SK-N-SH treated with all-trans-retinoic acid at 6 μM for 48 hours (cell line): ENCODE results near the gene SULT1B1.
A peak's percentile ranks its signal among the peaks of the same experiment; 100 is the strongest.
"Not testable (repeated sequence)": the region's sequence is repeated elsewhere in the genome, so short reads cannot be mapped to it uniquely, and the experiment has no call there.

Source experiments
- ATAC-seq: fragments of 200-7000 bp; cut with Tn5 transposase; 3 replicates; pipeline ENCODE4 v1.9.1; 2020; ENCODE audit warnings: mild to moderate bottlenecking, moderate library complexity
- ARNTL ChIP-seq: fragments of 450-650 bp; formaldehyde crosslinking; IDR thresholded peaks from 2 replicates; pipeline ENCODE4 v1.5.0; 2020; ENCODE audit warnings: low read depth, mild to moderate bottlenecking, moderate library complexity, borderline replicate concordance
- BACH2 ChIP-seq: fragments of 250-450 bp; sonication (Bioruptor Pico); IDR thresholded peaks from 2 replicates; pipeline ENCODE4 v1.9.0; 2021; ENCODE audit warnings: mild to moderate bottlenecking, borderline replicate concordance
- CREB5 ChIP-seq: fragments of 250-450 bp; sonication (Bioruptor Pico); IDR thresholded peaks from 2 replicates; pipeline ENCODE4 v1.5.1; 2020; ENCODE audit warnings: low read depth, mild to moderate bottlenecking, moderate library complexity
- CSDC2 ChIP-seq: fragments of 250-450 bp; sonication (Bioruptor Pico); IDR thresholded peaks from 2 replicates; pipeline ENCODE4 v1.5.0; 2020; ENCODE audit warnings: mild to moderate bottlenecking, moderate library complexity
- CSRNP3 ChIP-seq: fragments of 250-450 bp; sonication (Bioruptor Pico); IDR thresholded peaks from 2 replicates; pipeline ENCODE4 v1.5.1; 2021; ENCODE audit warnings: mild to moderate bottlenecking, moderate library complexity
- ESRRG ChIP-seq: fragments of 250-450 bp; sonication (Bioruptor Pico); IDR thresholded peaks from 2 replicates; pipeline ENCODE4 v1.6.1; 2021; ENCODE audit warnings: mild to moderate bottlenecking
- ISL1 ChIP-seq: fragments of 250-450 bp; sonication (Bioruptor Pico); IDR thresholded peaks from 2 replicates; pipeline ENCODE4 v2.1.2; 2022; ENCODE audit warnings: mild to moderate bottlenecking, moderate library complexity
- OSR1 ChIP-seq: fragments of 250-450 bp; sonication (Bioruptor Pico); IDR thresholded peaks from 2 replicates; pipeline ENCODE4 v1.8.0; 2022; ENCODE audit warnings: moderate library complexity, mild to moderate bottlenecking, inconsistent platforms
- PATZ1 ChIP-seq: fragments of 250-450 bp; sonication (Bioruptor Pico); IDR thresholded peaks from 2 replicates; pipeline ENCODE4 v1.8.0; 2020; ENCODE audit warnings: mild to moderate bottlenecking, moderate library complexity, borderline replicate concordance
- POU6F1 ChIP-seq: fragments of 250-450 bp; sonication (Bioruptor Pico); IDR thresholded peaks from 2 replicates; pipeline ENCODE4 v1.8.0; 2021; ENCODE audit warnings: low read depth, mild to moderate bottlenecking, moderate library complexity, borderline replicate concordance
- PPARA ChIP-seq: fragments of 250-450 bp; sonication (Bioruptor Pico); IDR thresholded peaks from 2 replicates; pipeline ENCODE4 v1.5.0; 2020; ENCODE audit warnings: mild to moderate bottlenecking, borderline replicate concordance
- RARB ChIP-seq: fragments of 250-450 bp; sonication (Bioruptor Pico); IDR thresholded peaks from 2 replicates; pipeline ENCODE4 v1.8.0; 2021; ENCODE audit warnings: mild to moderate bottlenecking, moderate library complexity
- TCF4 ChIP-seq: fragments of 250-450 bp; sonication (Bioruptor Pico); IDR thresholded peaks from 2 replicates; pipeline ENCODE4 v1.8.0; 2021; ENCODE audit warnings: mild to moderate bottlenecking, moderate library complexity, borderline replicate concordance
- TOX ChIP-seq: fragments of 250-450 bp; sonication (Bioruptor Pico); IDR thresholded peaks from 2 replicates; pipeline ENCODE4 v1.8.0; 2021; ENCODE audit warnings: mild to moderate bottlenecking, moderate library complexity, borderline replicate concordance
- ZC3H10 ChIP-seq: fragments of 250-450 bp; sonication (Bioruptor Pico); IDR thresholded peaks from 2 replicates; pipeline ENCODE4 v1.5.1; 2021; ENCODE audit warnings: mild to moderate bottlenecking, moderate library complexity
- ZFP3 ChIP-seq: fragments of 250-450 bp; sonication (Bioruptor Pico); IDR thresholded peaks from 2 replicates; pipeline ENCODE4 v1.5.0; 2020; ENCODE audit warnings: mild to moderate bottlenecking, moderate library complexity
- ZFP30 ChIP-seq: fragments of 450-650 bp; formaldehyde crosslinking; IDR thresholded peaks from 2 replicates; pipeline ENCODE4 v1.5.0; 2022; ENCODE audit warnings: mild to moderate bottlenecking, moderate library complexity
- ZNF565 ChIP-seq: fragments of 450-650 bp; formaldehyde crosslinking; conservative IDR thresholded peaks from 2 replicates; pipeline ENCODE4 v1.5.0; 2020; ENCODE audit warnings: low read depth, mild to moderate bottlenecking, moderate library complexity
- ZNF70 ChIP-seq: fragments of 450-650 bp; formaldehyde crosslinking; IDR thresholded peaks from 2 replicates; pipeline ENCODE4 v1.5.0; 2020; ENCODE audit warnings: mild to moderate bottlenecking, moderate library complexity
- ZNF8 ChIP-seq: fragments of 450-650 bp; formaldehyde crosslinking; IDR thresholded peaks from 2 replicates; pipeline ENCODE4 v1.5.0; 2020; ENCODE audit warnings: mild to moderate bottlenecking, moderate library complexity

SULT1B1 gene

GRCh38 chr4:69775321-69775867 lies 15.0 kb upstream of the SULT1B1 start:
- no peak for ATAC-seq
- no peak for TF ChIP-seq PPARA (CRISPR knock-in tag)
- no peak for TF ChIP-seq PATZ1
- no peak for TF ChIP-seq RARB
- TF ChIP-seq, all 23 proteins: peak for 0

- peak; percentile 74 for ATAC-seq
- TF ChIP-seq TOX (CRISPR knock-in tag), result no peak
- no peak for TF ChIP-seq ZNF70 (CRISPR knock-in tag)
- no peak for TF ChIP-seq ZFP30 (CRISPR knock-in tag)
- no peak for TF ChIP-seq OSR1
- no peak for TF ChIP-seq ESRRG (CRISPR knock-in tag)
- TF ChIP-seq ZFP3 (CRISPR knock-in tag), result no peak
- TF ChIP-seq ZNF565 (CRISPR knock-in tag), result no peak
- no peak for TF ChIP-seq PPARA (CRISPR knock-in tag)
- TF ChIP-seq CSDC2, result no peak
- no peak for TF ChIP-seq PATZ1
- no peak for TF ChIP-seq ZNF8 (CRISPR knock-in tag)
- TF ChIP-seq ISL1, result no peak; the same call in 1 of the 2 replicates
- no peak for TF ChIP-seq ARNTL (CRISPR knock-in tag)
- TF ChIP-seq POU6F1 (CRISPR knock-in tag), result no peak
- TF ChIP-seq TCF4 (CRISPR knock-in tag), result no peak
- no peak for TF ChIP-seq CSRNP3
- TF ChIP-seq ZC3H10 (CRISPR knock-in tag), result no peak
- no peak for TF ChIP-seq BACH2
These were observed 13.1 kb upstream of the SULT1B1 start for GRCh38 chr4:69773484-69773883.

GRCh38 chr4:69768554-69768953 lies 8.1 kb upstream of the SULT1B1 start:
- not testable (repeated sequence) for ATAC-seq

- TF ChIP-seq ZNF565 (CRISPR knock-in tag) (no peak), ZNF8 (CRISPR knock-in tag) (no peak), ZFP30 (CRISPR knock-in tag) (no peak), PATZ1 (no peak), BACH2 (no peak), TOX (CRISPR knock-in tag) (no peak), CREB5 (no peak)
These were observed 5.3 kb upstream of the SULT1B1 start for GRCh38 chr4:69765751-69766150.

More at GRCh38 chr4:69765751-69766150, 5.3 kb upstream of the SULT1B1 start:
- ATAC-seq, result no peak
